Measurements from ENCODE around the gene MYADM. TPM values are rescaled to one million over a fixed set of nuclear protein-coding genes. Genes with fewer than 3 reads are reported as not detected.

Gene MYADM
- total and polyA plus RNA-seq, 4 donors = 18.2 to 80.3 (median 36.6) TPM

- whole genome bisulfite sequencing (ENCODE audit: insufficient coverage) = 99% methylated on average over 8 of the region's 17 CpGs
- H3K4me1 ChIP-seq (ENCODE audit: control insufficient read depth, insufficient read depth, low read length) = peaks cover 5% of the 10 kb centered on the region
These were observed 8.1 kb downstream of the MYADM start for GRCh38 chr19:53875602-53876325.

GRCh38 chr19:53876651-53877224 lies 9.1 kb downstream of the MYADM start:
- no peaks in the 10 kb centered on the region for H3K9me3 ChIP-seq (ENCODE audit: control insufficient read depth, insufficient read depth, low read length)
- no peak overlapping the region for H3K4me3 ChIP-seq (ENCODE audit: low read depth, low read length)
- no peak overlapping the region for H3K27ac ChIP-seq (ENCODE audit: low read depth, low read length)
- no peak for DNase-seq (ENCODE audit: low read depth in 4 of 6, low spot score in 6 of 6)
- H3K36me3 ChIP-seq (ENCODE audit: control insufficient read depth, insufficient read depth, low read length) = peaks cover 33% of the 10 kb centered on the region
- peaks cover 8% of the 10 kb centered on the region for H3K4me1 ChIP-seq (ENCODE audit: control insufficient read depth, insufficient read depth, low read length)
- H3K27me3 ChIP-seq (ENCODE audit: control insufficient read depth, insufficient read depth, low read length) = peaks cover 14% of the 10 kb centered on the region
- 89% methylated on average over 5 of the region's 6 CpGs for WGBS (ENCODE audit: insufficient coverage)

More at GRCh38 chr19:53875602-53876325, 8.1 kb downstream of the MYADM start:
- Histone ChIP-seq H3K9me3 (ENCODE audit: control insufficient read depth, insufficient read depth, low read length) (no peaks in the 10 kb centered on the region), H3K4me3 (ENCODE audit: low read depth, low read length) (no peak overlapping the region), H3K27ac (ENCODE audit: low read depth, low read length) (no peak overlapping the region), H3K36me3 (ENCODE audit: control insufficient read depth, insufficient read depth, low read length) (peaks cover 38% of the 10 kb centered on the region), H3K27me3 (ENCODE audit: control insufficient read depth, insufficient read depth, low read length) (peaks cover 4% of the 10 kb centered on the region)
- no peak for DNase-seq (ENCODE audit: low read depth in 4 of 6, low spot score in 6 of 6)

- Histone ChIP-seq H3K4me3 (ENCODE audit: low read depth, low read length) (no peak overlapping the region), H3K27me3 (ENCODE audit: control insufficient read depth, insufficient read depth, low read length) (peaks cover 20% of the 10 kb centered on the region), H3K27ac (ENCODE audit: low read depth, low read length) (no peak overlapping the region), H3K9me3 (ENCODE audit: control insufficient read depth, insufficient read depth, low read length) (no peaks in the 10 kb centered on the region), H3K4me1 (ENCODE audit: control insufficient read depth, insufficient read depth, low read length) (peaks cover 15% of the 10 kb centered on the region), H3K36me3 (ENCODE audit: control insufficient read depth, insufficient read depth, low read length) (peaks cover 33% of the 10 kb centered on the region)
- no peak for DNase-seq (ENCODE audit: low read depth in 4 of 6, low spot score in 6 of 6)
- 78% methylated on average over 7 of the region's 10 CpGs for WGBS (ENCODE audit: insufficient coverage)
These were observed 9.7 kb downstream of the MYADM start for GRCh38 chr19:53877361-53877766.

- WGBS (ENCODE audit: insufficient coverage) = 56% methylated on average over 6 of the region's 12 CpGs
- H3K27ac ChIP-seq (ENCODE audit: low read depth, low read length) = peak overlapping the region; percentile 71
- H3K27me3 ChIP-seq (ENCODE audit: control insufficient read depth, insufficient read depth, low read length) = peaks cover 32% of the 10 kb centered on the region
- H3K36me3 ChIP-seq (ENCODE audit: control insufficient read depth, insufficient read depth, low read length) = peaks cover 22% of the 10 kb centered on the region
- H3K4me1 ChIP-seq (ENCODE audit: control insufficient read depth, insufficient read depth, low read length) = peaks cover 25% of the 10 kb centered on the region
- peak overlapping the region; percentile 71 for H3K4me3 ChIP-seq (ENCODE audit: low read depth, low read length)
- H3K9me3 ChIP-seq (ENCODE audit: control insufficient read depth, insufficient read depth, low read length) = no peaks in the 10 kb centered on the region
- no peak for DNase-seq (ENCODE audit: low read depth in 4 of 6, low spot score in 6 of 6)
These were observed 11.1 kb downstream of the MYADM start for GRCh38 chr19:53878776-53879139.

GRCh38 chr19:53879140-53880081 lies 11.7 kb downstream of the MYADM start:
- Histone ChIP-seq H3K4me3 (ENCODE audit: low read depth, low read length) (peak overlapping the region; percentile 71), H3K4me1 (ENCODE audit: control insufficient read depth, insufficient read depth, low read length) (peaks cover 30% of the 10 kb centered on the region), H3K27ac (ENCODE audit: low read depth, low read length) (peak overlapping the region; percentile 71), H3K27me3 (ENCODE audit: control insufficient read depth, insufficient read depth, low read length) (peaks cover 38% of the 10 kb centered on the region), H3K9me3 (ENCODE audit: control insufficient read depth, insufficient read depth, low read length) (no peaks in the 10 kb centered on the region), H3K36me3 (ENCODE audit: control insufficient read depth, insufficient read depth, low read length) (peaks cover 16% of the 10 kb centered on the region)
- under 1% methylated on average over 47 of the region's 51 CpGs for WGBS (ENCODE audit: insufficient coverage)
- DNase-seq (ENCODE audit: low read depth in 4 of 6, low spot score in 6 of 6) = peak; percentile 92 to 99 (median 94)

GRCh38 chr19:53880711-53881481 lies 13.2 kb downstream of the MYADM start:
- Histone ChIP-seq H3K36me3 (ENCODE audit: control insufficient read depth, insufficient read depth, low read length) (peaks cover 2% of the 10 kb centered on the region), H3K27me3 (ENCODE audit: control insufficient read depth, insufficient read depth, low read length) (peaks cover 46% of the 10 kb centered on the region), H3K4me1 (ENCODE audit: control insufficient read depth, insufficient read depth, low read length) (peaks cover 30% of the 10 kb centered on the region), H3K9me3 (ENCODE audit: control insufficient read depth, insufficient read depth, low read length) (no peaks in the 10 kb centered on the region), H3K4me3 (ENCODE audit: low read depth, low read length) (no peak overlapping the region), H3K27ac (ENCODE audit: low read depth, low read length) (no peak overlapping the region)
- no peak for DNase-seq (ENCODE audit: low read depth in 4 of 6, low spot score in 6 of 6)
- 30% methylated on average over 5 of the region's 6 CpGs for WGBS (ENCODE audit: insufficient coverage)

- H3K27ac ChIP-seq (ENCODE audit: low read depth, low read length) = no peak within 1 kb of the TSS
- peak within 1 kb of the TSS; percentile 9 for H3K4me3 ChIP-seq (ENCODE audit: low read depth, low read length)
- H3K4me1 ChIP-seq (ENCODE audit: control insufficient read depth, insufficient read depth, low read length) = peaks cover 30% of the 10 kb centered on the region
- H3K27me3 ChIP-seq (ENCODE audit: control insufficient read depth, insufficient read depth, low read length) = peaks cover 46% of the 10 kb centered on the region
- H3K36me3 ChIP-seq (ENCODE audit: control insufficient read depth, insufficient read depth, low read length) = no peaks in the 10 kb centered on the region
- peak in 2 of 6 donors; percentile 72 to 74 for DNase-seq (ENCODE audit: low read depth in 4 of 6, low spot score in 6 of 6)
- WGBS (ENCODE audit: insufficient coverage) = 1% methylated on average over 41 of the region's 49 CpGs
- H3K9me3 ChIP-seq (ENCODE audit: control insufficient read depth, insufficient read depth, low read length) = no peaks in the 10 kb centered on the region
These were observed 14.1 kb downstream of the MYADM start, which contains the start of gene PRKCG for GRCh38 chr19:53881482-53882390. Gene PRKCG (plus strand): TSS chr19:53882197. CDS start chr19:53882495, 298 bp downstream.

GRCh38 chr19:53882391-53883050 lies 14.8 kb downstream of the MYADM start:
- H3K27me3 ChIP-seq (ENCODE audit: control insufficient read depth, insufficient read depth, low read length) = peaks cover 46% of the 10 kb centered on the region
- WGBS (ENCODE audit: insufficient coverage) = 2% methylated on average over 14 of the region's 18 CpGs

More at GRCh38 chr19:53882391-53883050, 14.8 kb downstream of the MYADM start:
- no peak overlapping the region for H3K27ac ChIP-seq (ENCODE audit: low read depth, low read length)
- no peaks in the 10 kb centered on the region for H3K36me3 ChIP-seq (ENCODE audit: control insufficient read depth, insufficient read depth, low read length)
- no peaks in the 10 kb centered on the region for H3K9me3 ChIP-seq (ENCODE audit: control insufficient read depth, insufficient read depth, low read length)
- H3K4me1 ChIP-seq (ENCODE audit: control insufficient read depth, insufficient read depth, low read length) = peaks cover 30% of the 10 kb centered on the region
- DNase-seq (ENCODE audit: low read depth in 4 of 6, low spot score in 6 of 6) = no peak
- H3K4me3 ChIP-seq (ENCODE audit: low read depth, low read length) = no peak overlapping the region
